ENCODE results near the gene TMEM108. TPM values are rescaled to one million over a fixed set of nuclear protein-coding genes. Genes with fewer than 3 reads are reported as not detected.

The TMEM108 gene
- total RNA-seq, 1 donor from 2014 or later = 6.1 TPM

- Mint-ChIP-seq H3K27ac (no peak overlapping the region), H3K27me3 (no peaks in the 10 kb centered on the region), H3K4me1 (ENCODE audit: low read depth) (no peaks in the 10 kb centered on the region), H3K4me3 (ENCODE audit: low read depth) (no peak overlapping the region), H3K36me3 (ENCODE audit: insufficient read depth) (no peaks in the 10 kb centered on the region), H3K9me3 (ENCODE audit: low read depth) (no peaks in the 10 kb centered on the region)
- DNase-seq (ENCODE audit: low spot score, unreplicated experiment) = no peak
- no peak for TF ChIP-seq CTCF (IDR thresholded peaks at IDR 0.05; ENCODE audit: unreplicated experiment)
Measured at GRCh38 chr3:133238015-133238414, 199.8 kb downstream of the TMEM108 start.

GRCh38 chr3:133246119-133246518, 207.9 kb downstream of the TMEM108 start:
- Mint-ChIP-seq H3K4me3 (ENCODE audit: low read depth) (no peak overlapping the region), H3K27me3 (no peaks in the 10 kb centered on the region), H3K36me3 (ENCODE audit: insufficient read depth) (no peaks in the 10 kb centered on the region), H3K9me3 (ENCODE audit: low read depth) (no peaks in the 10 kb centered on the region), H3K4me1 (ENCODE audit: low read depth) (no peaks in the 10 kb centered on the region), H3K27ac (no peak overlapping the region)
- no peak for TF ChIP-seq CTCF (IDR thresholded peaks at IDR 0.05; ENCODE audit: unreplicated experiment)
- no peak for DNase-seq (ENCODE audit: low spot score, unreplicated experiment)

GRCh38 chr3:133246773-133247172, 208.6 kb downstream of the TMEM108 start:
- no peaks in the 10 kb centered on the region for H3K4me1 Mint-ChIP-seq (ENCODE audit: low read depth)
- H3K4me3 Mint-ChIP-seq (ENCODE audit: low read depth) = no peak overlapping the region
- no peaks in the 10 kb centered on the region for H3K36me3 Mint-ChIP-seq (ENCODE audit: insufficient read depth)
- no peak overlapping the region for H3K27ac Mint-ChIP-seq
- TF ChIP-seq CTCF (IDR thresholded peaks at IDR 0.05; ENCODE audit: unreplicated experiment) = no peak
- DNase-seq (ENCODE audit: low spot score, unreplicated experiment) = no peak
- H3K9me3 Mint-ChIP-seq (ENCODE audit: low read depth) = no peaks in the 10 kb centered on the region
- no peaks in the 10 kb centered on the region for H3K27me3 Mint-ChIP-seq

GRCh38 chr3:133248389-133248788, 210.2 kb downstream of the TMEM108 start:
- no peak for DNase-seq (ENCODE audit: low spot score, unreplicated experiment)
- Mint-ChIP-seq H3K9me3 (ENCODE audit: low read depth) (no peaks in the 10 kb centered on the region), H3K27me3 (no peaks in the 10 kb centered on the region), H3K4me1 (ENCODE audit: low read depth) (no peaks in the 10 kb centered on the region), H3K36me3 (ENCODE audit: insufficient read depth) (no peaks in the 10 kb centered on the region), H3K27ac (no peak overlapping the region), H3K4me3 (ENCODE audit: low read depth) (no peak overlapping the region)
- no peak for TF ChIP-seq CTCF (IDR thresholded peaks at IDR 0.05; ENCODE audit: unreplicated experiment)

GRCh38 chr3:133249490-133249889, 211.3 kb downstream of the TMEM108 start:
- Mint-ChIP-seq H3K27ac (no peak overlapping the region), H3K4me1 (ENCODE audit: low read depth) (no peaks in the 10 kb centered on the region), H3K27me3 (no peaks in the 10 kb centered on the region), H3K4me3 (ENCODE audit: low read depth) (no peak overlapping the region), H3K36me3 (ENCODE audit: insufficient read depth) (no peaks in the 10 kb centered on the region), H3K9me3 (ENCODE audit: low read depth) (no peaks in the 10 kb centered on the region)
- no peak for DNase-seq (ENCODE audit: low spot score, unreplicated experiment)
- TF ChIP-seq CTCF (IDR thresholded peaks at IDR 0.05; ENCODE audit: unreplicated experiment) = no peak
